MM.1S (cell line): Measurements from ENCODE around the gene CASTOR1.

ENCODE experiments used
- DNase-seq: peaks from one replicate; pipeline ENCODE4 v3.0.0-alpha.2; 2015
- H2AFZ ChIP-seq: fragments of 300-600 bp; sonication (generic); 2 replicates; pipeline ENCODE4 v1.6.0; 2016; ENCODE audit warnings: antibody characterized with exemption, low read length
- H3F3A ChIP-seq: fragments of 300-600 bp; sonication (generic); 2 replicates; pipeline ENCODE4 v1.6.1; 2016; ENCODE audit warnings: mild to moderate bottlenecking, antibody characterized with exemption, low read length, moderate library complexity, mixed read lengths; ENCODE audit not compliant: insufficient read depth
- H3K27ac ChIP-seq: fragments of 300-600 bp; sonication (generic); 2 replicates; pipeline ENCODE4 v1.5.1; 2016; ENCODE audit warnings: mild to moderate bottlenecking, low read length
- H3K27me3 ChIP-seq: fragments of 300-600 bp; sonication (generic); replicated peaks from 2 replicates; pipeline ENCODE4 v1.6.0; 2016; ENCODE audit warnings: low read length; ENCODE audit not compliant: insufficient read depth
- H3K36me3 ChIP-seq: fragments of 300-600 bp; sonication (generic); replicated peaks from 2 replicates; pipeline ENCODE4 v1.6.1; 2016; ENCODE audit warnings: mild to moderate bottlenecking, low read length, mixed read lengths; ENCODE audit not compliant: insufficient read depth
- H3K4me1 ChIP-seq: fragments of 300-600 bp; sonication (generic); 2 replicates; pipeline ENCODE4 v1.6.1; 2016; ENCODE audit warnings: low read length, mixed read lengths
- H3K4me2 ChIP-seq: fragments of 300-600 bp; sonication (generic); 2 replicates; pipeline ENCODE4 v1.6.0; 2016; ENCODE audit warnings: low read depth, low read length
- H3K4me3 ChIP-seq: fragments of 300-600 bp; sonication (generic); 2 replicates; pipeline ENCODE4 v1.5.1; 2016; ENCODE audit warnings: low read length, mixed read lengths
- H3K79me2 ChIP-seq: fragments of 300-600 bp; sonication (generic); 2 replicates; pipeline ENCODE4 v1.6.1; 2016; ENCODE audit warnings: mixed run types, low read length, mixed read lengths
- H3K9ac ChIP-seq: fragments of 300-600 bp; sonication (generic); 2 replicates; pipeline ENCODE4 v1.6.1; 2016; ENCODE audit warnings: low read length, mixed read lengths
- H3K9me2 ChIP-seq: fragments of 300-600 bp; sonication (generic); replicated peaks from 2 replicates; pipeline ENCODE4 v1.6.1; 2016; ENCODE audit warnings: mild to moderate bottlenecking, low read length, mixed read lengths; ENCODE audit not compliant: insufficient read depth
- H3K9me3 ChIP-seq: fragments of 300-600 bp; sonication (generic); replicated peaks from 2 replicates; pipeline ENCODE4 v1.6.1; 2016; ENCODE audit warnings: mild to moderate bottlenecking, low read length, mixed read lengths; ENCODE audit not compliant: insufficient read depth
- H4K20me1 ChIP-seq: fragments of 300-600 bp; sonication (generic); 2 replicates; pipeline ENCODE4 v1.6.1; 2016; ENCODE audit warnings: mild to moderate bottlenecking, low read length, moderate library complexity, mixed read lengths; ENCODE audit not compliant: insufficient read depth
- CTCF ChIP-seq: fragments of 300-600 bp; sonication (generic); IDR thresholded peaks from 2 replicates; pipeline ENCODE4 v1.5.1; 2016; ENCODE audit warnings: antibody characterized with exemption, low read length, mixed read lengths
- EZH2 ChIP-seq: fragments of 300-600 bp; sonication (generic); optimal IDR thresholded peaks from 2 replicates; pipeline ENCODE3; 2017; ENCODE audit warnings: low read depth, mild to moderate bottlenecking, antibody characterized with exemption, low read length, mixed read lengths
- EZH2phosphoT487 ChIP-seq: fragments of 300-600 bp; sonication (generic); IDR thresholded peaks from 2 replicates; pipeline ENCODE4 v1.6.1; 2018; ENCODE audit warnings: antibody characterized with exemption, low read length

Gene CASTOR1

GRCh38 chr22:30287648-30288418 is 1.5 kb downstream of the CASTOR1 start:
- Histone ChIP-seq H3K79me2 (no peaks in the 10 kb centered on the region), H3K9me3 (no peaks in the 10 kb centered on the region), H3K9me2 (no peaks in the 10 kb centered on the region), H3K27me3 (no peaks in the 10 kb centered on the region), H3K27ac (no peak overlapping the region), H3K4me2 (peak overlapping the region; percentile 90; the same call in 1 of the 2 replicates), H3K4me3 (no peak overlapping the region), H3K9ac (no peak overlapping the region), H3F3A (peaks cover 20% of the 10 kb centered on the region), H2AFZ (peak overlapping the region; percentile 7; the same call in 1 of the 2 replicates), H3K4me1 (peaks cover 17% of the 10 kb centered on the region; the same call in 1 of the 2 replicates), H4K20me1 (no peaks in the 10 kb centered on the region), H3K36me3 (no peaks in the 10 kb centered on the region)
- peak; percentile 72 for DNase-seq
- TF ChIP-seq CTCF, result peak; percentile 90
- TF ChIP-seq EZH2, result no peak

- Histone ChIP-seq H3K27me3 (no peaks in the 10 kb centered on the region), H3K4me1 (peaks cover 17% of the 10 kb centered on the region; the same call in 1 of the 2 replicates), H3K9ac (no peak overlapping the region), H3F3A (peaks cover 20% of the 10 kb centered on the region), H3K9me3 (no peaks in the 10 kb centered on the region), H3K4me2 (no peak overlapping the region), H2AFZ (no peak overlapping the region), H3K79me2 (no peaks in the 10 kb centered on the region), H3K27ac (no peak overlapping the region), H3K9me2 (no peaks in the 10 kb centered on the region), H4K20me1 (no peaks in the 10 kb centered on the region), H3K36me3 (no peaks in the 10 kb centered on the region), H3K4me3 (no peak overlapping the region)
- DNase-seq, result peak; percentile 53
- TF ChIP-seq EZH2 (no peak), CTCF (peak; percentile 90)
Measured at GRCh38 chr22:30286813-30287647, 2.3 kb downstream of the CASTOR1 start.

- Histone ChIP-seq H4K20me1 (no peaks in the 10 kb centered on the region), H3K4me2 (no peak overlapping the region), H3K9ac (no peak overlapping the region), H3K4me3 (no peak overlapping the region), H3K4me1 (peaks cover 17% of the 10 kb centered on the region; the same call in 1 of the 2 replicates), H3K79me2 (no peaks in the 10 kb centered on the region), H2AFZ (no peak overlapping the region), H3F3A (peaks cover 20% of the 10 kb centered on the region), H3K9me3 (no peaks in the 10 kb centered on the region), H3K27me3 (no peaks in the 10 kb centered on the region), H3K9me2 (no peaks in the 10 kb centered on the region), H3K36me3 (no peaks in the 10 kb centered on the region), H3K27ac (no peak overlapping the region)
- TF ChIP-seq CTCF (no peak), EZH2phosphoT487 (no peak), EZH2 (no peak)
- DNase-seq, result no peak
Measured at GRCh38 chr22:30286331-30286730, 3.0 kb downstream of the CASTOR1 start.
